Tibial nerve (tissue), 4 donors: Measurements from ENCODE around the gene SLCO3A1. TPM values are rescaled to one million over a fixed set of nuclear protein-coding genes. Genes with fewer than 3 reads are reported as not detected.

Source experiments
- DNase-seq, 2 donors: peaks; one replicate each; pipeline ENCODE4 v3.0.0-alpha.2; 2019; ENCODE audit warnings: low spot score in 2 of 2
- H3K27ac ChIP-seq, 4 donors: fragments of 200-600 bp; sonication (generic) in 3 of 4; one replicate each; pipeline ENCODE4 v1.5.1; 2017 to 2019; ENCODE audit warnings: mild to moderate bottlenecking in 1 of 4
- H3K27me3 ChIP-seq, 2 donors: fragments of 200-600 bp; sonication (generic) in 1 of 2; one replicate each; pipeline versions ENCODE4 v1.5.1 to v1.6.0; 2017 to 2019
- H3K36me3 ChIP-seq, 3 donors: fragments of 200-600 bp; sonication (generic); one replicate each; pipeline ENCODE4 v1.5.1; 2018 to 2019
- H3K4me1 ChIP-seq, 4 donors: fragments of 200-600 bp; sonication (generic) in 3 of 4; one replicate each; pipeline ENCODE4 v1.5.1; 2017 to 2019
- H3K4me3 ChIP-seq, 4 donors: fragments of 200-600 bp; sonication (generic) in 3 of 4; one replicate each; pipeline ENCODE4 v1.5.1; 2017 to 2019; ENCODE audit warnings: mild to moderate bottlenecking in 1 of 4, moderate library complexity in 1 of 4
- H3K9me3 ChIP-seq, 4 donors: fragments of 200-600 bp; sonication (generic) in 3 of 4; one replicate each; pipeline ENCODE4 v1.5.1; 2017 to 2019
- EP300 ChIP-seq, 2 donors: sonication (generic); formaldehyde crosslinking; IDR thresholded peaks; one replicate each; pipeline ENCODE4 v1.6.1; 2017; ENCODE audit warnings: antibody characterized with exemption in 2 of 2, mild to moderate bottlenecking in 1 of 2
- POLR2A ChIP-seq, 2 donors: fragments of 450-650 bp; IDR thresholded peaks; one replicate each; pipeline ENCODE4 v1.6.1; 2017; ENCODE audit warnings: antibody characterized with exemption in 2 of 2, mild to moderate bottlenecking in 2 of 2, moderate library complexity in 2 of 2
- WGBS, 2 donors: methylation state at CpG; one replicate each; pipeline ENCODE4 v1.1.5; 2018; 5-methylcytosine and 5-hydroxymethylcytosine counted together
- total RNA-seq, 4 donors: library from RNA; depleted of rRNA; stranded (reverse); fragments of >200 nt; gene quantifications; one replicate each; pipeline ENCODE4 v1.1.0, GENCODE V29; 2016
- TF ChIP-seq, protein P1 (sequence below), 5 experiments: fragments of 200-600 bp in 3 of 5; fragments of 450-650 bp in 2 of 5; sonication (generic) in 3 of 5; IDR thresholded peaks; one replicate each; pipeline ENCODE4 v1.5.1; 2016 to 2019; ENCODE audit warnings: antibody characterized with exemption in 5 of 5, mild to moderate bottlenecking in 3 of 5, moderate library complexity in 2 of 5

Gene SLCO3A1
- total RNA-seq, 4 donors from 2014 or later, result 13.8 to 20.2 (median 14.3) TPM

DNA sequence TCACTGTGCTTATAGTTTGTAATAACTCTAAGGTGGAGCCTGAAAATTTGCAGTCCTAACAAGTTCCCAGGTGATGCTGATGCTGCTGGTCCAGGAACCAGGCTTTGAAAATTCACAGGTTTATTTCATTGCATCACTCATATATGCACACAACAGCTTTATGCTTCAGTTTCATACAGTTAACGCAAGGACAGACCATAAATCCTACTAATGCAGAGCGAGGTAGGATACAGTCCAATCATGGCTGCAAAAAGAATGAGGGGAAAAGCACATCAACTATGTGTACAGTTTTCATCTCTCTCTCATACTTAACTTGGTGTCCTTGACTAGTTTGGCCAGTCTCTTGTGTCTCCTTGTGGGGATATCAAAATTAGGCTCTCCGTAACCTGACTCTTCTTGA is 135.1 kb downstream of the SLCO3A1 start:
- TF ChIP-seq, protein P1, sequence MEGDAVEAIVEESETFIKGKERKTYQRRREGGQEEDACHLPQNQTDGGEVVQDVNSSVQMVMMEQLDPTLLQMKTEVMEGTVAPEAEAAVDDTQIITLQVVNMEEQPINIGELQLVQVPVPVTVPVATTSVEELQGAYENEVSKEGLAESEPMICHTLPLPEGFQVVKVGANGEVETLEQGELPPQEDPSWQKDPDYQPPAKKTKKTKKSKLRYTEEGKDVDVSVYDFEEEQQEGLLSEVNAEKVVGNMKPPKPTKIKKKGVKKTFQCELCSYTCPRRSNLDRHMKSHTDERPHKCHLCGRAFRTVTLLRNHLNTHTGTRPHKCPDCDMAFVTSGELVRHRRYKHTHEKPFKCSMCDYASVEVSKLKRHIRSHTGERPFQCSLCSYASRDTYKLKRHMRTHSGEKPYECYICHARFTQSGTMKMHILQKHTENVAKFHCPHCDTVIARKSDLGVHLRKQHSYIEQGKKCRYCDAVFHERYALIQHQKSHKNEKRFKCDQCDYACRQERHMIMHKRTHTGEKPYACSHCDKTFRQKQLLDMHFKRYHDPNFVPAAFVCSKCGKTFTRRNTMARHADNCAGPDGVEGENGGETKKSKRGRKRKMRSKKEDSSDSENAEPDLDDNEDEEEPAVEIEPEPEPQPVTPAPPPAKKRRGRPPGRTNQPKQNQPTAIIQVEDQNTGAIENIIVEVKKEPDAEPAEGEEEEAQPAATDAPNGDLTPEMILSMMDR (IDR thresholded peaks at IDR 0.05), result no peak
- no peak for TF ChIP-seq EP300 (IDR thresholded peaks at IDR 0.05)
- TF ChIP-seq POLR2A (IDR thresholded peaks at IDR 0.05), result no peak
- Histone ChIP-seq H3K27ac (no peak overlapping the region), H3K36me3 (no peaks in the 10 kb centered on the region), H3K4me1 (peaks cover 0 to 11% (median 0%) of the 10 kb centered on the region in 4 donors), H3K9me3 (no peaks in the 10 kb centered on the region), H3K4me3 (no peak overlapping the region), H3K27me3 (no peaks in the 10 kb centered on the region)
- WGBS, 2 donors, result 96 to 98% methylated on average over 3 of the region's 3 CpGs
- DNase-seq, result no peak

DNA sequence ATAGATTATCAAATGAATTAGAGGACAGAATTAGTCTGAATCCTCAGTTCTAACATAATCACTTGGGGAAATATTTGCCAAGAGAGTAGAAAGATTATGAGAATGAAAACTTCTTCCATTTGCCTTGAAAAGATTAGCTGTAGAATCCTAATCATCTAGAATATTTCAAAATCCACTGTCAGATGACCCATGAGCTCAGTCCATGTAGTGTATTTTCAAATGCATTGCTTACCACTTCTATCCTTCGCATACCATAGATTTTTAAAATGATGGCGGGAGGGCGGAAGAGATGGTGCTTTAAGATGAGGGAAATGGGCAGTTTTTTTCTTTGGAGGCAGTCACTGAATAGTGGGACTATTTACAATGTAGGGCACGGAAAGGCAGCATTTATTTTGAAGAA is 136.3 kb downstream of the SLCO3A1 start:
- peaks cover 0 to 11% (median 0%) of the 10 kb centered on the region in 4 donors for H3K4me1 ChIP-seq
- 55 to 69% methylated on average over 4 of the region's 4 CpGs for WGBS, 2 donors
- H3K36me3 ChIP-seq, result no peaks in the 10 kb centered on the region

DNA sequence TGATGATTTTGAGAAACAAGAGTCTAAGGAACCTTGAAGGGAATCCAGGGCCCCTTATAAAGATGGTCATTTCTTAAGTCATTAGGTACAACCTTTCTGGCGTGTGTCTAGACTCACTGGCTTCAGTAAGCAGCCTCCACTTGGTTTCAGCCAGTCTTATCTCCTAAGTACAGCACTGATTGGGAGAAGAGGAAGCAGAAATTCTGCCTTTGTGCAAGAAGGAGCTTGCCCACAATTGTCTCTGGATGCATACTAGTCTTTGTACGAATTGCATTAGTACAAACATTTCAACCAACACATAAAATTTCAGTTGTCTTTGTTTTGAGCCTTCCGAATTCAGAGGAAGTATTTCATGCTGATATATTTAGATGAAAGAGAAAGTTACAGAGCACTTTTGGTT is 139.4 kb downstream of the SLCO3A1 start:
- H3K4me1 ChIP-seq, result peaks cover 0 to 11% (median 0%) of the 10 kb centered on the region in 4 donors
- DNase-seq, result no peak
- TF ChIP-seq EP300 (IDR thresholded peaks at IDR 0.05) (no peak), POLR2A (IDR thresholded peaks at IDR 0.05) (no peak)
- TF ChIP-seq, protein P1 (IDR thresholded peaks at IDR 0.05), result no peak
- WGBS, 2 donors, result 70 to 72% methylated on average over 3 of the region's 3 CpGs
- H3K27ac ChIP-seq, result no peak overlapping the region
- no peaks in the 10 kb centered on the region for H3K9me3 ChIP-seq
- no peak overlapping the region for H3K4me3 ChIP-seq
- no peaks in the 10 kb centered on the region for H3K36me3 ChIP-seq
- no peaks in the 10 kb centered on the region for H3K27me3 ChIP-seq

More for the DNA sequence above, 136.3 kb downstream of the SLCO3A1 start:
- no peaks in the 10 kb centered on the region for H3K9me3 ChIP-seq
- H3K27ac ChIP-seq, result peak overlapping the region in 1 of 4 donors; percentile 12
- H3K4me3 ChIP-seq, result no peak overlapping the region
- TF ChIP-seq POLR2A (IDR thresholded peaks at IDR 0.05) (no peak), EP300 (IDR thresholded peaks at IDR 0.05) (no peak)
- TF ChIP-seq, protein P1 (IDR thresholded peaks at IDR 0.05), result no peak
- H3K27me3 ChIP-seq, result no peaks in the 10 kb centered on the region
- DNase-seq, result no peak

DNA sequence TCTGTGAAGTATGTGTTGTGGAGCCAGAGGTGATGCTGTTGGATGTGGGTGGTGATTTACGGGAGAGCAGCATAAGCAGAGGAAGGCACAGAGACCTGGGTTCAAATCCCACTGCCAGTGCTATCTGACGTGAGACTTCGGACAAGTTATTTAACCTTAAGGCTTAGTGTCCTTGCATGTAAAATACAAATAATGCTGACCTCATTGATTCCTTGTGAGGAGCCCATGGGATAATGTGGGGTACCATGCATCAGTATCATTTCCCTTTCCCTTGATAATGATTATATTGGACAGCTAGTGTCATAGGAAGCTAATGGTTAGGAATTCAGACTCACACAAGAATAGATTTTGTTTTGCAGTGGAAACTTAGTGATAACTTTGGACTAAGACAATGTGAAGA is 141.6 kb downstream of the SLCO3A1 start:
- no peaks in the 10 kb centered on the region for H3K36me3 ChIP-seq
- no peak for DNase-seq
- whole genome bisulfite sequencing, 2 donors, result 87 to 90% methylated on average over 3 of the region's 3 CpGs
- no peak overlapping the region for H3K4me3 ChIP-seq
- peaks cover 0 to 6% (median 0%) of the 10 kb centered on the region in 4 donors for H3K4me1 ChIP-seq
- no peak overlapping the region for H3K27ac ChIP-seq
- no peaks in the 10 kb centered on the region for H3K27me3 ChIP-seq
- H3K9me3 ChIP-seq, result no peaks in the 10 kb centered on the region
- TF ChIP-seq, protein P1 (IDR thresholded peaks at IDR 0.05), result no peak
- TF ChIP-seq POLR2A (IDR thresholded peaks at IDR 0.05), result no peak
- no peak for TF ChIP-seq EP300 (IDR thresholded peaks at IDR 0.05)

DNA sequence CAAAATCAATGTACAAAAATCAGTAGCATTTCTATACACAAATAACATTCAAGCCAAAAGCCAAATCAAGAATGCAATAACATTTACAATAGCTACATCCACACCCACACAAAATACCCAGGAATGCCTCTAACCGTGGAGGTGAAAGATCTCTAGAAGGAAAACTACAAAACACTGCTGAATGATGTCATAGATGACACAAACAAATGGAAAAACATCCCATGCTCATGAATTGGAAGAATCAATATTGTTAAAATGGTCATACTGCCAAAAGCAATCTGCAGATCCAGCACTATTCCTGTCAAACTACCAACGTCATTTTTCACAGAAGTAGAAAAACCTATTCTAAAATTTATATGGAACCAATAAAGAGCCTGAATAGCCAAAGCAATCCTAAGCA is 143.7 kb downstream of the SLCO3A1 start:
- 49 to 55% methylated on average over 2 of the region's 2 CpGs for WGBS, 2 donors

More for the DNA sequence above, 143.7 kb downstream of the SLCO3A1 start:
- Histone ChIP-seq H3K36me3 (no peaks in the 10 kb centered on the region), H3K4me3 (no peak overlapping the region), H3K9me3 (no peaks in the 10 kb centered on the region), H3K4me1 (no peaks in the 10 kb centered on the region), H3K27ac (no peak overlapping the region), H3K27me3 (no peaks in the 10 kb centered on the region)
- TF ChIP-seq EP300 (IDR thresholded peaks at IDR 0.05) (no peak), POLR2A (IDR thresholded peaks at IDR 0.05) (no peak)
- TF ChIP-seq, protein P1 (IDR thresholded peaks at IDR 0.05), result no peak
- no peak for DNase-seq
